Endothelial cell of umbilical vein (primary cell): Measurements from ENCODE around the gene SLC26A6. TPM values are rescaled to one million over a fixed set of nuclear protein-coding genes. Genes with fewer than 3 reads are reported as not detected.

Experiments used
- BruUV-seq: library from RNA; stranded (reverse); fragments of 400-500 nt; replicated peaks from 2 replicates; lab custom pipeline; 2021; lab: Mats Ljungman, UMichigan
- CTCF ChIA-PET: fragments of 300-600, 350-600 bp; sonication (Branson Sonifier 250); formaldehyde crosslinking; loops from one replicate; lab custom pipeline; 2021; ENCODE audit warnings: antibody characterized with exemption, inconsistent platforms; lab: Charles Lee
- POLR2A ChIA-PET: fragments of 300-600, 350-600 bp; sonication (Branson Sonifier 250); formaldehyde crosslinking; loops from one replicate; lab custom pipeline; 2021; ENCODE audit warnings: antibody characterized with exemption, inconsistent platforms; lab: Charles Lee
- DNase-seq: peaks from one replicate; pipeline ENCODE4 v3.0.0-alpha.2; 2011; ENCODE audit warnings: low read depth, low spot score
- FAIRE-seq: peaks from 2 replicates; lab custom pipeline; 2011; peaks lifted over from hg19 to GRCh38; lab: Jason Lieb, UNC
- H2AFZ ChIP-seq: 2 replicates; pipeline ENCODE4 v1.6.0; 2012; ENCODE audit warnings: low read depth, low read length, control low read depth, inconsistent platforms
- H3K27ac ChIP-seq: 2 replicates; pipeline ENCODE4 v1.5.1; 2011; ENCODE audit warnings: low read depth, mild to moderate bottlenecking, control low read depth, low read length, moderate library complexity; ENCODE audit not compliant: insufficient read depth
- H3K27me3 ChIP-seq, 2 experiments: 2 replicates each; pipeline versions ENCODE4 v1.6.0 to v1.6.1; 2011; ENCODE audit warnings: low read length in 2 of 2, mixed read lengths in 1 of 2; ENCODE audit not compliant: control insufficient read depth in 2 of 2, insufficient read depth in 2 of 2
- H3K36me3 ChIP-seq, 2 experiments: 2 replicates in 1 of 2; 3 replicates in 1 of 2; pipeline ENCODE4 v1.5.1; 2011; ENCODE audit warnings: low read length in 2 of 2, mild to moderate bottlenecking in 1 of 2, moderate library complexity in 1 of 2; ENCODE audit not compliant: control insufficient read depth in 2 of 2, insufficient read depth in 2 of 2; ENCODE audit errors: extremely low read depth in 1 of 2
- H3K4me1 ChIP-seq: 3 replicates; pipeline ENCODE4 v1.5.1; 2011; ENCODE audit warnings: mild to moderate bottlenecking, low read length; ENCODE audit not compliant: control insufficient read depth, insufficient read depth; ENCODE audit errors: extremely low read depth
- H3K4me2 ChIP-seq: 2 replicates; pipeline ENCODE4 v1.6.1; 2011; ENCODE audit warnings: low read length, control low read depth, mixed read lengths; ENCODE audit not compliant: insufficient read depth
- H3K4me3 ChIP-seq, 3 experiments: fragments of 200-600 bp in 1 of 3; sonication (generic), shearing (Covaris generic) in 1 of 3; replicated peaks in 1 of 3; 2 replicates each; pipeline ENCODE4 v1.5.1; 2011 to 2016; ENCODE audit warnings: control low read depth in 3 of 3, low read length in 3 of 3, mild to moderate bottlenecking in 2 of 3, inconsistent platforms in 1 of 3, low read depth in 1 of 3, moderate library complexity in 1 of 3; ENCODE audit not compliant: insufficient read depth in 1 of 3
- H3K79me2 ChIP-seq: 2 replicates; pipeline ENCODE4 v1.6.0; 2012; ENCODE audit warnings: low read length, inconsistent platforms; ENCODE audit not compliant: control insufficient read depth, insufficient read depth
- H3K9ac ChIP-seq: replicated peaks from 2 replicates; pipeline ENCODE3; 2011; ENCODE audit warnings: low read length, control low read depth; ENCODE audit not compliant: insufficient read depth; ENCODE audit errors: extremely low read depth
- H3K9me1 ChIP-seq: replicated peaks from 3 replicates; pipeline ENCODE4 v1.6.0; 2011; ENCODE audit warnings: mild to moderate bottlenecking, low read length; ENCODE audit not compliant: control insufficient read depth, insufficient read depth; ENCODE audit errors: extremely low read depth
- H3K9me3 ChIP-seq: replicated peaks from 2 replicates; pipeline ENCODE4 v1.5.1; 2012; ENCODE audit warnings: low read length, inconsistent platforms; ENCODE audit not compliant: control insufficient read depth, insufficient read depth
- H4K20me1 ChIP-seq: replicated peaks from 2 replicates; pipeline ENCODE3; 2011; ENCODE audit warnings: mild to moderate bottlenecking, low read length; ENCODE audit not compliant: control insufficient read depth, insufficient read depth; ENCODE audit errors: extremely low read depth
- EZH2 ChIP-seq: IDR thresholded peaks from 2 replicates; pipeline ENCODE4 v1.6.1; 2012; ENCODE audit warnings: borderline replicate concordance, low read depth, mild to moderate bottlenecking, moderate library complexity, low read length, inconsistent platforms; ENCODE audit not compliant: severe bottlenecking
- GATA2 ChIP-seq: IDR thresholded peaks from 2 replicates; pipeline ENCODE4 v1.7.0; 2011; ENCODE audit warnings: low read depth, mild to moderate bottlenecking, moderate library complexity, mixed read lengths, low read length; ENCODE audit not compliant: insufficient read length, insufficient read depth
- MYC ChIP-seq: IDR thresholded peaks from one replicate; pipeline ENCODE4 v1.6.1; 2011; ENCODE audit warnings: mild to moderate bottlenecking, low read depth, low read length
- dilution Hi-C: fragments of 300-500 bp; cut with MboI; formaldehyde crosslinking; loops from one replicate; pipeline ENCODE4 v1.15.0; 2019; ENCODE audit warnings: low sequenced_read_pairs; ENCODE audit not compliant: extremely low pct_ligation_motif_present
- intact Hi-C: fragments of 100-400 bp; cut with micrococcal nuclease; formaldehyde crosslinking; loops from one replicate; pipeline ENCODE4 v1.10.0; 2022
- polyA plus RNA-seq, 4 experiments: library from polyadenylated mRNA; depleted of rRNA in 3 of 4; stranded (reverse) in 3 of 4; unstranded in 1 of 4; fragments of >200 nt; gene quantifications; 2 replicates each; pipeline versions ENCODE4 v1.2.1 to v1.2.3, GENCODE V29; 2011 to 2012; ENCODE audit warnings: missing spikeins in 1 of 4
- total RNA-seq: library from RNA; stranded (reverse); gene quantifications from 2 replicates; pipeline ENCODE4 v1.2.3, GENCODE V29; 2021
- TF ChIP-seq, protein P1 (sequence below): IDR thresholded peaks from 2 replicates; pipeline ENCODE4 v1.6.1; 2011; ENCODE audit not compliant: insufficient read depth, insufficient read length

Gene SLC26A6
- total and polyA plus RNA-seq, 2 donors (not counting 3 experiments of a cell fraction or from before 2014, with no cell fraction given), result 31.0 to 32.2 TPM

DNA sequence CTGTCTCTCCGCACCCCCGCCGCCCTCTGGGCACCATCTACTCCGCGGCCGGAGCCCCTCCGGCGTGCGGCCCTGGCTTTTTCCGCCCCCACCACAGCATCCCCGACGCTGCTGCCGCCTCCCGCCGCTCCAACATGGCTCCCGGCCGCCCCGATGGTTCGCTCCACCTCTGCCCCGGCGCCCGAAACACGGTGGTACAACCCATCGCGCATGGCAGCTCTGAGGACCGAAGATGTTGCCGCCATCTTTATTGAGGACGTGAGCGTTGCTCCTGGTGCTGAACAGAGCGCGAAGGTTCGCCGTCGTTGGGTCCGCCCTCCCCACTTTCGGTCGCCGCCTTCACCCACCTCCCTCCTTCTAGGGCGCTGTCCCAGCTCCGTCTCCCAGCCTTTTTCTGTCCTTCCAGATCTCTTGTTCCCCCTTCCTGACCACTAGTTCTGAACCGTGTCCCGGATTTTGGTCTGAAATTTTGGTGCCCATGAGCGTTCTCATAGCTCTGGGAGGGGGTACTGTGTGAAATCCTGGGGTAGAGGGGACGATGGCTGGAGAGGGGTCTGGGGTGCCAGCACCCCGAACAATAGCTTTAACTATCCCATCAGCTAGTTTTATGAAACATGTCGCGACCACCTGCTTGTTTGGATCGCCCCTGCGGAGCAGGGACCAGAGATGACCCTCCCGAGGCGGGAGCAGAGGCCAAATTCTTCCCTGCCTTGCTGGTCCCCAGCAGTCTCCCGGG, 27.7 kb upstream of the SLC26A6 start, which contains the start of gene CELSR3:
CELSR3 (minus strand) TSS at position 134 of the 736 bp plus-strand sequence. CDS start 252 bp downstream, outside the sequence.
- ChIA-PET POLR2A (interaction anchor here (1.3 kb wide), 1 partner anchor 106 kb away, joined by 3 read pairs; the partner anchor contains the start of gene PFKFB4), CTCF (interaction anchor here (0.8 to 3.5 kb wide), 9 partner anchors 11 to 226 kb away, joined by 3 to 20 read pairs (median 4); partner anchors contain the start of genes IP6K2, NCKIPSD, SLC26A6 and UQCRC1)
- H3K9me1 ChIP-seq, result no peaks in the 10 kb centered on the region
- H3K9me3 ChIP-seq, result no peaks in the 10 kb centered on the region
- peaks cover 6% of the 10 kb centered on the region for H3K4me1 ChIP-seq
- intact Hi-C loops, result loop anchor here (1.0 kb wide), 1 partner anchor 28 kb away; the partner anchor contains the start of gene SLC26A6
- H2AFZ ChIP-seq, result peak within 1 kb of the TSS; percentile 77
- no peaks in the 10 kb centered on the region for H3K79me2 ChIP-seq
- no peaks in the 10 kb centered on the region for H4K20me1 ChIP-seq
- peak within 1 kb of the TSS; percentile 72 for H3K27ac ChIP-seq
- H3K36me3 ChIP-seq, result no peaks in the 10 kb centered on the region
- H3K4me2 ChIP-seq, result peak within 1 kb of the TSS; percentile 60
- H3K9ac ChIP-seq, result peak within 1 kb of the TSS; percentile 59
- peaks cover 8 to 10% of the 10 kb centered on the region in 2 experiments for H3K27me3 ChIP-seq
- TF ChIP-seq EZH2 (peak; percentile 60), GATA2 (no peak)
- peak; percentile 80 for FAIRE-seq
- peak within 1 kb of the TSS; percentile 28 to 42 (median 28) for H3K4me3 ChIP-seq
- dilution Hi-C loops, result no loop called here
- peak; percentile 47 for DNase-seq
- TSS peak; percentile 71 for BruUV-seq

DNA sequence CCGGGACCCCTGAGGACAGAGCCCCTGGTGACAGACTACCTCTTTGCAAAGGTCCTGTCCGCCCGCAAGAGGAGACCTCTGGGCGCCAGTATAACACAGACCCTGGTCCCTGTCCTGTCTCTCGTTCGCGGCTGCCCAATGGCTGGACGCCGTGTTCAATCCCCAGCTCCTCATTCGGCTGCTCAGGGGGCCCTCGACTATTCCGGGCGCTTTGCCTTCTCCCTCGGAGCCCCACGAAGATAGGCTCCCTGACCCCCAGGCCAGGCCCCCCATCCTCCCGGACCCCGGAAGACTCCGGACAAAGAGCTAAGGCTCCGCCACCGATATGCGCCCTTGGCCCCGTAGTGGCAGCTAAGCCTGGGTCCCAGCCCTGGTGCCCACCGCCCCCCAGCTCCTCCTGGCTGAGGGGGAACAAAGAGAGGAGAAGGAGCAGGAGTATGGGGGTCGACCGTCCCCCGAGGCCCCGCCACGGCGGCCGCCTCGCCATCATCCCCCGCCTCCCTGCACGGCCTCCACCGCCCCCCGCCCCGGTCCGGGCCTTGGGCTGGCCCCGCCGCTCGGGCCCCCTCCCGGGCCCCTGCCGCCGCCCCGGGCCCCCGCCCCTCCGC, 27.0 kb upstream of the SLC26A6 start:
- ChIA-PET POLR2A (no interaction called here), CTCF (interaction anchor here (0.9 to 3.5 kb wide), 6 partner anchors 14 to 226 kb away, joined by 3 to 20 read pairs (median 4); partner anchors contain the start of genes NCKIPSD, SLC26A6 and UQCRC1)
- H3K9me3 ChIP-seq, result no peaks in the 10 kb centered on the region
- intact Hi-C loops, result no loop called here
- H3K9ac ChIP-seq, result no peak overlapping the region
- dilution Hi-C loops, result no loop called here
- H2AFZ ChIP-seq, result no peak overlapping the region
- no TSS peak for BruUV-seq
- H3K27ac ChIP-seq, result no peak overlapping the region
- H3K79me2 ChIP-seq, result no peaks in the 10 kb centered on the region
- H3K27me3 ChIP-seq, result peaks cover 8 to 10% of the 10 kb centered on the region in 2 experiments
- FAIRE-seq (no peak), DNase-seq (no peak)
- no peak overlapping the region for H3K4me2 ChIP-seq
- no peaks in the 10 kb centered on the region for H4K20me1 ChIP-seq
- H3K4me3 ChIP-seq, result no peak overlapping the region
- TF ChIP-seq, protein P1, sequence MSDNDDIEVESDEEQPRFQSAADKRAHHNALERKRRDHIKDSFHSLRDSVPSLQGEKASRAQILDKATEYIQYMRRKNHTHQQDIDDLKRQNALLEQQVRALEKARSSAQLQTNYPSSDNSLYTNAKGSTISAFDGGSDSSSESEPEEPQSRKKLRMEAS, result no peak
- no peak for TF ChIP-seq MYC
- no peaks in the 10 kb centered on the region for H3K9me1 ChIP-seq
- H3K36me3 ChIP-seq, result no peaks in the 10 kb centered on the region
- peaks cover 6% of the 10 kb centered on the region for H3K4me1 ChIP-seq
